GM18505 (cell line): ENCODE data around the gene TMEM190.

Source experiments
- ATAC-seq: cut with Tn5 transposase; IDR thresholded peaks from one replicate; pipeline ENCODE4 v1.9.1; 2021; ENCODE audit not compliant: unreplicated experiment
- POLR2A ChIP-seq: IDR thresholded peaks from 4 replicates; pipeline ENCODE4 v1.6.1; 2011; ENCODE audit warnings: borderline replicate concordance; ENCODE audit not compliant: insufficient read depth, insufficient read length; ENCODE audit errors: extremely low read depth

TMEM190 gene

DNA sequence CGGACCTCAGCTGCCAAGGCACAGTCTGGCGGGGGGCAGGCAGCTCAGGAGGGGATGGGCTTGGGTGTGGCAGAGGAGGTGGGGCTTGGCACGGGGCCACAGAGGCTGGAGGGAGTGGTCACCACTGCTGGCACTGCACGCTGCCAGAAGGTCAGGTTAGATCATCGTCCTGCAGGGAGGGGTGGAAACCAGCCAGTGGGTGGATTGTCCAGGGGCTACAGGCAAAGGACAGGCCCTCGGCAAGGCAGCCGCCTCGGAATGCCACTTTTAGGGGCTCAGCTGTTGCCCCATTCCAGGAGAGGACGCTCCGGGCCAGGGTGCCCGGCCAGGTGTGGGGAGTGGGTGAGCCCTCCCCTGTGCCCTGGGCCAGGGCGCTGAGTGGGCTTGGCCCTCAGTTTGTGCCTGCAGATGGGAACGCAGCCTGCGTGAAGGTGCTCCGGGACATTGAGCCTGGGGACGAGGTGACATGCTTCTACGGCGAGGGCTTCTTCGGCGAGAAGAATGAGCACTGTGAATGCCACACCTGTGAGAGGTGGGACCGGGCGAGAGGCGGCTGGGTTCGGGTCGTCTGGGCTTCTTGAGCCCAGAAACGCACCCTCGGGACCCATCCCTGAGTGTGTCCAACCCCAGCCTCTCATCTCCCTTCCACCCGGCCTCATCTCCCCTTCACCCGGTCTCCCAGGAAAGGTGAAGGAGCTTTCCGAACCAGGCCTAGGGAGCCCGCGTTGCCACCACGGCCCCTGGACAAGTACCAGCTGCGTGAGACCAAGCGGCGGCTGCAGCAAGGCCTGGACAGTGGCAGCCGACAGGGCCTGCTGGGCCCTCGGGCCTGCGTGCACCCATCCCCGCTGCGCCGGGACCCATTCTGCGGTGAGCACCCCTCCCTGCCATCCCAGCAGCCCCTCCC lies 30.6 kb upstream of the TMEM190 start:
- TF ChIP-seq POLR2A: no peak
- no peak for ATAC-seq

DNA sequence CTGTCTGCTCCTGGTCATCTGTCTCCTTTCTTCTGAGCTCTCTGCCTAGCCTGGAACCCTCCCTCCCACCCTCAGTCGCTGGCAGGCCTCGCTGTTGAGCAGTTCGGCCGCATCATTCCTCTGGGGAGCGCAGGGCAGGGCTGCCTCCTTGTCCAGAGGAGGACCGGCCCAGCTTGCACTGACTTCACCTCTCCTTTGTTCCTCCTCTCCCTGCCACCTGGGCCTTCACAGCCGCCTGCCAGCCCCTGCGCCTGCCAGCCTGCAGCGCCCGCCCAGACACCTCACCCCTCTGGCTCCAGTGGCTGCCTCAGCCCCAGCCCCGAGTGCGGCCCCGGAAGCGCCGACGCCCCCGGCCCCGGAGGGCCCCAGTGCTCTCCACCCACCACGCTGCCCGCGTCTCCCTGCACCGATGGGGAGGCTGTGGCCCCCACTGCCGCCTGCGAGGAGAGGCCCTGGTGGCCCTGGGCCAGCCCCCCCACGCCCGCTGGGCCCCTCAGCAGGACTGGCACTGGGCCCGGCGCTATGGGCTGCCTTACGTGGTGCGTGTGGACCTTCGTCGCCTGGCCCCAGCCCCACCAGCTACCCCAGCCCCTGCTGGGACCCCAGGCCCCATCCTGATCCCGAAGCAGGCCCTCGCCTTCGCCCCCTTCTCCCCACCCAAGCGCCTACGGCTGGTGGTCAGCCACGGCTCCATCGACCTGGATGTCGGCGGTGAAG lies 29.7 kb upstream of the TMEM190 start:
- TF ChIP-seq POLR2A: no peak
- ATAC-seq: no peak

DNA sequence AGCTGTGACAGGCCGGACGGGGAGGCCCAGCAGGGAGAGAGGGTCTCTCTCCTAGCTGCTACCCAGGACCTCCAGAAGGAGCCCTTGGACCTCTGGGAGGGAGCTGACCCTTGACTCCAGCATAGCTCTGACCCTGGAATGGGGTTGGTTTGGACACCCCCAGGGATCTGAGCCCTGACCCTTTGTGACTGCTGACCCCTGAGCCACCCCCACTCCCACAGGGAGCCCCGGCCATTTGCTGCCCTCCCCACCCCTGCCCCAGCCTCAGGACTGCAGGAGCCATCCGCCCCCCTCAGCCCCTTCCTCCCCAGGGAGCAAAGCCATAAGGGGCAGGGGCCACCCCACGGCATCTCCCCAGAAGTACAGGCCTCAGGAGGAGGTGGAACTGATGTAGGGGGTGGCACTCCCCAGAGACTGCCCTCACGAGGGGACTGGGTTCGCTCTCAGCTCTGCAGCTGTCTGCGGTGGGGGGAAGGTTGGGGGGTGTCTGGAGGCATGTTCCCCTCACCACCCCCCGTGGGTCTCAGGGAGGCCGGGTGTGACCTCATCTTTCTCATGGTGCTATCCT lies 29.1 kb upstream of the TMEM190 start:
- ATAC-seq: no peak
- no peak for TF ChIP-seq POLR2A

DNA sequence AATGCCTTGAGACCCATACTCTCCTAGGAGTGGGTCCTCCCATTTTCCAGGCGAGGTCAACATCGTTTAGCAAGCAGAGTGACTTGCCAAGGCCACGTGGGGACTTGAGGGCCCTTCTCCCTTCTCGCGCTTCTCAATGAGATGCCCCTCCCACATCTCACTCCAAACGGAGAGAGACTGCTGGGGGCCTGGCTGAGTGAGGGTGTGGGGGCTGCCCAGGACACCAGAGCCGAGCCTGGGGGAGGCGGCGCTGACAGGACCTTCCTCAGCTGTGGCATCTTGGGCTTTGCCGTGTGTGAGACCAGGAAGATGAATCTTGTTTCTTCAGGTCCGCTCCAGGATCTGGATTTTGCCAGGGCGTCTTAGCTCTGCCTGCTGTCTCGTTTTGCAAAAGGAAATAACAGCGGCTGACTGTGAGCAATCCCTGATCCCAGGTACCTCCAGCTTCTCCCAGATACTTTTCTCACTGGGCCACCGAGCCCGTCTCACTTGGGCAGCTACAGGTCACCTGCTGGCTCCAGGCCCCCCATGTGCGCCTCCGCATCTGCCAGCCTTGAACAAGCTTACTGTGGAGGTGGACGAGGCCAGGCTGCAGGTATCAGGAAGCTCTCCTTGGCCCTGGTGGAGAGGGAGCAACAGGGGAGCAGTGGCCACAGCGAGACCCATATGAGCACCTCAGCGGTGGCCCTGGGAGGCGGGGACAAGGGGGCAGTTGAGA lies 28.1 kb upstream of the TMEM190 start:
- ATAC-seq: no peak

DNA sequence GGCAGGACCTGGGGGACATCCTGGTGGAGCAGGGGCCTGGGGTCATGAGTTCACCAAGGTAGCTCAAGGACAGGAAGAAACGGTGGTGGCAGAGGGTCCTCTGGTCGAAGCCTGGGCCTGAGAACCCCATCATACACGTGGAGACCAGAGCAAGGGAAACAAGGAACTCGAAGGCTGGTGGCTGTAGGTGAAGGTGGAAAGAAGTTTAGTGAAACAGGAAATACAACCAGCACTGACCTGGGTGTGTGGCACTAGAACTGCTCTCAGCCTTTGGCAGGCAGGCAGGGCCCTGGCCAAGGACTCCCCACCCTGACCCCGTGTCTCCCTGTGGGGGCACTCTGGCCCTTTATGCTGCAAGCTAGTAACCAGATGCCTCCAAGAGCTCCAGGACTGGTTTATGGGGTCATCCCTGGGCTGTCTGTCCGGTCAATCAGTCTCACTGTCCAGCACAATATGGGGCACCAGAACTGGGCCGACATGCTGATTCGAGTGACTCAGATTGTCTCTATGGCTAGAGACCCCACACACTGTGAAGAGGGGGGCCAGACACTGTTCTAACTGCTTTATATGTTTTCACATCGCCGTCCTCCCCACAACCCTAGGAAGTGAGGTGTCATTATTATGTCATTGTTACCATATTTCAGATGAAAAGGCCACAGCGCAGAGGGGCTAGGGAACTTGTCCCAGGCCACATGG lies 25.9 kb upstream of the TMEM190 start:
- ATAC-seq: no peak
- TF ChIP-seq POLR2A: no peak

More for the DNA sequence above, 28.1 kb upstream of the TMEM190 start:
- no peak for TF ChIP-seq POLR2A

DNA sequence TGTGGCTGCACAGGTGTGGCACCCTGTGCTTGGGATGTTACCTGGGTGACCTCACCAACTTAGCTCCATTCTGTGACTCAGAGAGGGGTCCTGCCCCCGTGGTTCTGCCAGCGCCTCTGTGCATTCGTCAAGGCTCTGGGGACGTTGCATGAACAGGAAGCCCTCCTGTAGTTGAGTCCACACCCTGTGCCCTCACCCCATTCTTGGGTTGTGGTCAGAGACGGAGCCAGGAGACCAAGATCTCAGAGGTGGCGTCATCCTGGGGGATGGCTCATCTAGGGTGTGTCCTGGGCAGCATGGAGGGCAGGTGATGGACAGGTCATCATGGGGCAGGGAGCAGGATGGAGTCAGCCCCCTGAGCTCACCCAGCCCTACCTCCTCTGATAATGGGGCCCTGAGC lies 24.6 kb upstream of the TMEM190 start:
- TF ChIP-seq POLR2A: no peak
- no peak for ATAC-seq

DNA sequence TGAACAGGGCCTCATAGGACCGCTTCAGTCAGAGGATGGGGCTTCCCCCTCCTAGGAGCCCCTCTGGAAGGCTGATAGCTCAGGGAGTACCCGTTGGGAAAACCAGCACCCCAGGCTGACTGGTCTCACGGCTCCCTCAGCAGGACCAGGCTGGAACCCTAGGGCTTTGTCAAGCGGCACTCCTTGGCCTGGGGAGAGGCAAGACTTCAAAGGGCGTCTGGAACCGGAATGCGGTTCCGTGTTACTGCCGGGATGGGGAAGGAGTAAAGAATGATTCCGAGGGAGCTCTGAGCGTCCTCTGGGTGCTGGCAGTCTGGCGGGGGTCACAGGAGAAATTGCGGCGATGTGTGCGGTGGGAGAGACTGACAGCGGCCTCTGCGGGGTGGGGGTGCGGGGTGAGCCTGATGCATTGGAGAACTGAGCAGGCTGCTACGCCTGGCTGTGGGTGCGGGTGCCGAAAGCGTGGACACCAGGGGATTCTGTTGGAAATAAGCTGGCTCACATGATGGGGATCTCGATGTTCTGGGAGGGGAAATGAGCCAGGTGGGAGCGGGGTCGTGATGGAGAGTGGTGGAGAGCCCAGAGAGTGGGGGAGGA lies 24.0 kb upstream of the TMEM190 start:
- TF ChIP-seq POLR2A: no peak

DNA sequence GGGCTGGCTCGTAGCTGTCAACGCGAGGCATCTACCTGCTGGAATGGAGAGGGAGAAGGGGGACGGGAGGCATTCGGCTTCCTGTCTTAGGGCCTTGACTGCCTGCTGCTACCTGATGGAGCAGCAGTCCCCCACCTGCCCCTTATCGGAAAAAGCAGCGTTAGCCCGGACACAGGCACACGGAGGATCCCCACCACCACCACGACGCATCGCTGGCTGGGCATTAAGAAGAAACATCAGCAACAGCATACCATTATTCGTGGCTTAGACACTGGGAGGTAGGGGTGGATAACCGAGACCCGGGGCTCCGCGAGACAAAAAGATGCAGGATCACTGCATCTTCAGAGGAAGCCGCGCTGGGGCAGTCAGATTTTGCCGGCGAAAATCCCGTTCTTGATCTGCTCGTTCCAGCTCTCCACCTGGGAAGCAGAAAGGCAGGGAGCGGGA lies 23.2 kb upstream of the TMEM190 start:
- no peak for TF ChIP-seq POLR2A

More for the DNA sequence above, 24.0 kb upstream of the TMEM190 start:
- ATAC-seq: no peak

DNA sequence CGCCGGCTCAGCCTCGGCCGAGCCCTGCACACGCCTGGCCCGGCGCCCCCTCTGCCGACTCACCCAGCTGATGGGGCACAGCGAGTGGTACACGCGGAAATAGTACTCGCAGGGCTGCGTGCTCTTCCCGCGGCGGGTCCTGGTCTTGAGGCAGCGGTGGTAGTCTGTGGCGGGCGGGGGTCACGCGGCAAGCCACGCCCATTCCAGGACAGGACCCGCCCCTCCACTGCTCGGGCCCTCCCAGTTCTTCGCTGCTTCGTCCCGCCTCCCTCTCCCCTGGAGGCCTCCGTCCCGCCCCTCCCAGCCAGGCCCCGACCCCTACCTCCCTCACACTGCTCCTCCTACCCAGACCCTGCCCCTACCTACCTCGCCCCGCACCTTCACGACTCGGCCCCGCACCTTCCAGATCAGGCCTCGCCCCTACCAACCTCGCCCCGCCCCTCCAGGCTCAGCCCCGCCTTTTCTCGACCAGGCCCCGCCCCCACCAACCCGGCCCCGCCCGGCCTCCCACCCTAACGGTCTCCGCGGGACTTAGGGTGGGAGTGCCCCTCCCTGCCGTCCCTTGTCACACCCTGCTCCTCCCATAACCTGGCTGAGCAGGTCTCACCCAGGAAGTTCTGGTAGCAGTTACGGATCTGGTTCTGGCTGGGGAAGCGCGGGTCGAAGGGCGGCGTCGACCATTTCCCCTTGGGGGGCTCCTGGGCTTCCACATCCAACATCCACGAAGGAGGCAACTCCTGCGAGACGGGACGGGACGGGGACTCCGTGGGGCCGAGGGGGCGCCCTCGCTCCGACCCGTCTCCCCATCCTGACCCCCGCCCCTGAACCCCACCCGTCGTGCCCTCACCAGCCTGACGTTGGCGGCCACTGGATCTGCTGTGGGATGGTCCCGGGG lies 22.6 kb upstream of the TMEM190 start:
- ATAC-seq: no peak
- no peak for TF ChIP-seq POLR2A

More for the DNA sequence above, 23.2 kb upstream of the TMEM190 start:
- no peak for ATAC-seq

DNA sequence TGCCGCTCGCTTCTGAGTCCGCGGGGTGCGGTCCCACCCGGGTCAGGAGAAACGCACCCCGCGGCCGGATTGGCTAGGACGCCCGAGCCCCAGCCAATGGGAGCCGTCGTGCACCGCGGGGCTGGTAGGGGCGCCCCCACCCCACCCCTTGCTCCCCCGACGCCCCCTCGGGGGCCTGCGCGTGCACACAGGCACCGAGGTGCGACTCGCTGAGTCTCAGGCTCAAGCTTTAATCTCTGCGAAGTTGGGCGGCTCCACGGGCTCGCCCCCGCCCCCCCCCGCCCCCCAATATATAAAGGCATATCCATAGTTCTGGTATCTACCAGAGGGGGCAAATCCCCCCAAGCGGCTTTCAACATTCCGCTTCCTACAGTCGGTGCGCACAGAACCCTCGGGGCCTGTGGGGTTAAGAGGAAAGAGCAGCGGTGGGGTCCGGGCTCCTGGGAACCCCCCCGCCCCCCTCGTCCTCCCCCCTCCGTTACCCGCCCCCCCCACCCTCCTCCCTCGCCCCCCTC lies 21.9 kb upstream of the TMEM190 start, which contains the start of gene COX6B2:
TSS of gene COX6B2 (minus strand) at position 22 of the 515 bp plus-strand sequence. CDS start 198 bp downstream, outside the sequence.
- TF ChIP-seq POLR2A: no peak
- no peak for ATAC-seq
